ENCODE data around the gene GOLPH3. TPM values are rescaled to one million over a fixed set of nuclear protein-coding genes. Genes with fewer than 3 reads are reported as not detected.
"Not testable (repeated sequence)": the region's sequence is repeated elsewhere in the genome, so short reads cannot be mapped to it uniquely, and the experiment has no call there.

Gene GOLPH3
- total and polyA plus RNA-seq, 11 donors, result 20.3 to 73.4 (median 44.0) TPM

GRCh38 chr5:32173267-32174010 lies 680 bp downstream of the GOLPH3 start:
- TF ChIP-seq CTCF (IDR thresholded peaks at IDR 0.05), result no peak
- no peak for TF ChIP-seq POLR2A (IDR thresholded peaks at IDR 0.05)
- no peaks in the 10 kb centered on the region for H3K9me3 ChIP-seq
- no peaks in the 10 kb centered on the region for H3K27me3 ChIP-seq
- H3K27ac ChIP-seq, result peak overlapping the region; percentile 95 to 100 (median 100)
- ATAC-seq, result peak in 3 of 4 donors; percentile 27 to 46 (median 29)
- intact Hi-C loops (cut with DNase I), result loop anchor here in 6 of 10 donors (1.0 to 5.0 kb wide), 10 partner anchors 44 to 140 kb away; partner anchors contain the start of gene MTMR12 (in 1 of the 6)
- 0% methylated on average over 33 to 74 of the region's 74 CpGs for WGBS, 4 donors
- DNase-seq, result peak; percentile 58 to 79 (median 70)
- peaks cover 0 to 55% (median 33%) of the 10 kb centered on the region in 12 donors for H3K4me1 ChIP-seq
- peaks cover 0 to 35% (median 32%) of the 10 kb centered on the region in 9 donors for H3K36me3 ChIP-seq
- H3K4me3 ChIP-seq, result peak overlapping the region; percentile 60 to 99 (median 96)

GRCh38 chr5:32172923-32173266 lies 1.2 kb downstream of the GOLPH3 start:
- H3K36me3 ChIP-seq, result peaks cover 0 to 39% (median 37%) of the 10 kb centered on the region in 9 donors
- intact Hi-C loops (cut with DNase I), result loop anchor here in 6 of 10 donors (5.0 kb wide), 6 partner anchors 44 to 76 kb away; no protein-coding TSS in a partner anchor
- TF ChIP-seq POLR2A (IDR thresholded peaks at IDR 0.05) (no peak), CTCF (IDR thresholded peaks at IDR 0.05) (no peak)
- ATAC-seq (no peak), DNase-seq (no peak)
- peak overlapping the region; percentile 95 to 100 (median 100) for H3K27ac ChIP-seq
- peak overlapping the region; percentile 60 to 99 (median 96) for H3K4me3 ChIP-seq
- WGBS, 4 donors, result 0 to 1% (median 0%) methylated on average over 4 of the region's 4 CpGs
- no peaks in the 10 kb centered on the region for H3K9me3 ChIP-seq
- peaks cover 0 to 60% (median 38%) of the 10 kb centered on the region in 12 donors for H3K4me1 ChIP-seq
- H3K27me3 ChIP-seq, result no peaks in the 10 kb centered on the region

- H3K4me3 ChIP-seq, result peak overlapping the region; percentile 60 to 99 (median 96)
- peaks cover 0 to 44% (median 43%) of the 10 kb centered on the region in 9 donors for H3K36me3 ChIP-seq
- 11 to 17% (median 13%) methylated on average over 34 of the region's 34 CpGs for WGBS, 4 donors
- H3K27me3 ChIP-seq, ATAC-seq, H3K9me3 ChIP-seq, DNase-seq: not testable (repeated sequence)
- H3K27ac ChIP-seq, result peak overlapping the region; percentile 95 to 100 (median 100)
- peaks cover 0 to 65% (median 43%) of the 10 kb centered on the region in 12 donors for H3K4me1 ChIP-seq
- intact Hi-C loops (cut with DNase I), result loop anchor here in 6 of 10 donors (5.0 kb wide), 6 partner anchors 45 to 75 kb away; no protein-coding TSS in a partner anchor
These were observed 1.8 kb downstream of the GOLPH3 start for GRCh38 chr5:32172186-32172911.

GRCh38 chr5:32170303-32171151 lies 3.6 kb downstream of the GOLPH3 start:
- Histone ChIP-seq H3K9me3 (no peaks in the 10 kb centered on the region), H3K4me3 (peak overlapping the region in 1 of 12 donors; percentile 98), H3K4me1 (peaks cover under 1 to 73% (median 58%) of the 10 kb centered on the region in 12 donors), H3K27ac (peak overlapping the region in 5 of 12 donors; percentile 1 to 98 (median 37)), H3K36me3 (peaks cover 0 to 55% (median 52%) of the 10 kb centered on the region in 9 donors), H3K27me3 (no peaks in the 10 kb centered on the region)
- DNase-seq (no peak), ATAC-seq (no peak)
- TF ChIP-seq CTCF (IDR thresholded peaks at IDR 0.05), result no peak
- TF ChIP-seq POLR2A (IDR thresholded peaks at IDR 0.05), result no peak
- intact Hi-C loops (cut with DNase I), result loop anchor here in 6 of 10 donors (5.0 kb wide), 6 partner anchors 43 to 73 kb away; no protein-coding TSS in a partner anchor
- 71 to 79% (median 75%) methylated on average over 5 of the region's 5 CpGs for WGBS, 4 donors
